Uterus (tissue), 2 donors: Measurements from ENCODE around the gene VIL1.

Experiments used
- POLR2A ChIP-seq, 2 donors: fragments of 450-650 bp; IDR thresholded peaks; one replicate each; pipeline ENCODE4 v1.6.1; 2016; ENCODE audit warnings: antibody characterized with exemption in 2 of 2, mild to moderate bottlenecking in 1 of 2, moderate library complexity in 1 of 2
- TF ChIP-seq, protein P1 (sequence below), 4 experiments: fragments of 200-600 bp in 2 of 4; fragments of 450-650 bp in 2 of 4; sonication (generic) in 2 of 4; IDR thresholded peaks; one replicate each; pipeline ENCODE4 v1.5.1; 2016 to 2019; ENCODE audit warnings: antibody characterized with exemption in 4 of 4, mild to moderate bottlenecking in 2 of 4, moderate library complexity in 1 of 4

DNA sequence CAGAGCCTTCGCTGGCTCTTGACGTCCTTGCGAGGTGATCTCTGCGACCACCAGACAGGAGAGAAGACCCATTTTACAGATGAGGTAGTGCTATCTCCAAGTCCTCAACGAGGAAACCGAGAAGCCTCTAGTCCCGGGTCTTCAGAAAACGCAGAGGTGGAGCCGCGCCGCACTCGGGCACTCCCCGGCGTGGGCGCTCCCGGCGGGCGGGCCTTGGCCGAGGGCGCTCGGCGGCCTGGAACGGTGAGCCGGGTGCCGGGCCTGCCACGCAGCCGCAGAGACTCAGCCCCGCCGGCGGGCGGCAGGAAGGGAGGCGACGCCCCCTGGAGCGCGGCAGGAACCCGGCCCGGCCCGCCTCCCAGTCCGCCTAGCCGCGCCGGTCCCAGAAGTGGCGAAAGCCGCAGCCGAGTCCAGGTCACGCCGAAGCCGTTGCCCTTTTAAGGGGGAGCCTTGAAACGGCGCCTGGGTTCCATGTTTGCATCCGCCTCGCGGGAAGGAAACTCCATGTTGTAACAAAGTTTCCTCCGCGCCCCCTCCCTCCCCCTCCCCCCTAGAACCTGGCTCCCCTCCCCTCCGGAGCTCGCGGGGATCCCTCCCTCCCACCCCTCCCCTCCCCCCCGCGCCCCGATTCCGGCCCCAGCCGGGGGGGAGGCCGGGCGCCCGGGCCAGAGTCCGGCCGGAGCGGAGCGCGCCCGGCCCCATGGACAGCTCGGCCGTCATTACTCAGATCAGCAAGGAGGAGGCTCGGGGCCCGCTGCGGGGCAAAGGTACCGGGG, 19.3 kb upstream of the VIL1 start, which contains the start of gene CTDSP1:
- TF ChIP-seq, protein P1, sequence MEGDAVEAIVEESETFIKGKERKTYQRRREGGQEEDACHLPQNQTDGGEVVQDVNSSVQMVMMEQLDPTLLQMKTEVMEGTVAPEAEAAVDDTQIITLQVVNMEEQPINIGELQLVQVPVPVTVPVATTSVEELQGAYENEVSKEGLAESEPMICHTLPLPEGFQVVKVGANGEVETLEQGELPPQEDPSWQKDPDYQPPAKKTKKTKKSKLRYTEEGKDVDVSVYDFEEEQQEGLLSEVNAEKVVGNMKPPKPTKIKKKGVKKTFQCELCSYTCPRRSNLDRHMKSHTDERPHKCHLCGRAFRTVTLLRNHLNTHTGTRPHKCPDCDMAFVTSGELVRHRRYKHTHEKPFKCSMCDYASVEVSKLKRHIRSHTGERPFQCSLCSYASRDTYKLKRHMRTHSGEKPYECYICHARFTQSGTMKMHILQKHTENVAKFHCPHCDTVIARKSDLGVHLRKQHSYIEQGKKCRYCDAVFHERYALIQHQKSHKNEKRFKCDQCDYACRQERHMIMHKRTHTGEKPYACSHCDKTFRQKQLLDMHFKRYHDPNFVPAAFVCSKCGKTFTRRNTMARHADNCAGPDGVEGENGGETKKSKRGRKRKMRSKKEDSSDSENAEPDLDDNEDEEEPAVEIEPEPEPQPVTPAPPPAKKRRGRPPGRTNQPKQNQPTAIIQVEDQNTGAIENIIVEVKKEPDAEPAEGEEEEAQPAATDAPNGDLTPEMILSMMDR (IDR thresholded peaks at IDR 0.05), result peak in 1 of 4 experiments; percentile 43
- TF ChIP-seq POLR2A (IDR thresholded peaks at IDR 0.05), result peak; percentile 59 to 80
